Measurements from ENCODE around the gene EIF4E3.

The EIF4E3 gene

GRCh38 chr3:71725271-71725991 is at the start of gene EIF4E3:
Gene EIF4E3 (minus strand): TSS chr3:71725402. CDS start chr3:71725367, 35 bp downstream.
- no peak for TF ChIP-seq GATA3 (IDR thresholded peaks at IDR 0.05; ENCODE audit: low read depth, low read length)
- no peak for TF ChIP-seq GATA2 (IDR thresholded peaks at IDR 0.05; ENCODE audit: low read depth, low read length)

GRCh38 chr3:71771884-71772283 is 46.7 kb upstream of the EIF4E3 start:
- TF ChIP-seq GATA3 (IDR thresholded peaks at IDR 0.05; ENCODE audit: low read depth, low read length) (no peak), GATA2 (IDR thresholded peaks at IDR 0.05; ENCODE audit: low read depth, low read length) (no peak)

- no peak for TF ChIP-seq GATA3 (IDR thresholded peaks at IDR 0.05; ENCODE audit: low read depth, low read length)
- no peak for TF ChIP-seq GATA2 (IDR thresholded peaks at IDR 0.05; ENCODE audit: low read depth, low read length)
These were observed 45.9 kb upstream of the EIF4E3 start for GRCh38 chr3:71771126-71771525.

- no peak for TF ChIP-seq GATA3 (IDR thresholded peaks at IDR 0.05; ENCODE audit: low read depth, low read length)
- no peak for TF ChIP-seq GATA2 (IDR thresholded peaks at IDR 0.05; ENCODE audit: low read depth, low read length)
These were observed 38.2 kb upstream of the EIF4E3 start for GRCh38 chr3:71763426-71763825.

- no peak for TF ChIP-seq GATA2 (IDR thresholded peaks at IDR 0.05; ENCODE audit: low read depth, low read length)
- no peak for TF ChIP-seq GATA3 (IDR thresholded peaks at IDR 0.05; ENCODE audit: low read depth, low read length)
These were observed 34.9 kb upstream of the EIF4E3 start for GRCh38 chr3:71760140-71760539.

- no peak for TF ChIP-seq GATA3 (IDR thresholded peaks at IDR 0.05; ENCODE audit: low read depth, low read length)
- TF ChIP-seq GATA2 (IDR thresholded peaks at IDR 0.05; ENCODE audit: low read depth, low read length) = no peak
These were observed 34.2 kb upstream of the EIF4E3 start for GRCh38 chr3:71759401-71759800.

- no peak for TF ChIP-seq GATA2 (IDR thresholded peaks at IDR 0.05; ENCODE audit: low read depth, low read length)
- TF ChIP-seq GATA3 (IDR thresholded peaks at IDR 0.05; ENCODE audit: low read depth, low read length) = no peak
These were observed 32.9 kb upstream of the EIF4E3 start for GRCh38 chr3:71758091-71758490.

- no peak for TF ChIP-seq GATA2 (IDR thresholded peaks at IDR 0.05; ENCODE audit: low read depth, low read length)
- TF ChIP-seq GATA3 (IDR thresholded peaks at IDR 0.05; ENCODE audit: low read depth, low read length) = no peak
These were observed 29.5 kb upstream of the EIF4E3 start for GRCh38 chr3:71754610-71755253.

- TF ChIP-seq GATA3 (IDR thresholded peaks at IDR 0.05; ENCODE audit: low read depth, low read length) (no peak), GATA2 (IDR thresholded peaks at IDR 0.05; ENCODE audit: low read depth, low read length) (no peak)
These were observed 28.8 kb upstream of the EIF4E3 start, which contains the start of gene GPR27 for GRCh38 chr3:71753701-71754609. Gene GPR27 (plus strand): TSS chr3:71753855. CDS start chr3:71754050, 195 bp downstream.

GRCh38 chr3:71752831-71753700 is 27.9 kb upstream of the EIF4E3 start:
- TF ChIP-seq GATA3 (IDR thresholded peaks at IDR 0.05; ENCODE audit: low read depth, low read length) (no peak), GATA2 (IDR thresholded peaks at IDR 0.05; ENCODE audit: low read depth, low read length) (no peak)

GRCh38 chr3:71751602-71752001 is 26.4 kb upstream of the EIF4E3 start:
- TF ChIP-seq GATA2 (IDR thresholded peaks at IDR 0.05; ENCODE audit: low read depth, low read length) (no peak), GATA3 (IDR thresholded peaks at IDR 0.05; ENCODE audit: low read depth, low read length) (no peak)

- TF ChIP-seq GATA2 (IDR thresholded peaks at IDR 0.05; ENCODE audit: low read depth, low read length) (no peak), GATA3 (IDR thresholded peaks at IDR 0.05; ENCODE audit: low read depth, low read length) (no peak)
These were observed 19.5 kb upstream of the EIF4E3 start for GRCh38 chr3:71744738-71745137.

- TF ChIP-seq GATA2 (IDR thresholded peaks at IDR 0.05; ENCODE audit: low read depth, low read length) (no peak), GATA3 (IDR thresholded peaks at IDR 0.05; ENCODE audit: low read depth, low read length) (no peak)
These were observed 17.4 kb upstream of the EIF4E3 start for GRCh38 chr3:71742621-71743020.

All from SH-SY5Y (cell line).